Measurements from ENCODE around the gene CCL21. TPM values are rescaled to one million over a fixed set of nuclear protein-coding genes. Genes with fewer than 3 reads are reported as not detected.

CCL21 gene
- total RNA-seq, 4 donors from 2014 or later, result 6.5 to 207 (median 110) TPM

DNA sequence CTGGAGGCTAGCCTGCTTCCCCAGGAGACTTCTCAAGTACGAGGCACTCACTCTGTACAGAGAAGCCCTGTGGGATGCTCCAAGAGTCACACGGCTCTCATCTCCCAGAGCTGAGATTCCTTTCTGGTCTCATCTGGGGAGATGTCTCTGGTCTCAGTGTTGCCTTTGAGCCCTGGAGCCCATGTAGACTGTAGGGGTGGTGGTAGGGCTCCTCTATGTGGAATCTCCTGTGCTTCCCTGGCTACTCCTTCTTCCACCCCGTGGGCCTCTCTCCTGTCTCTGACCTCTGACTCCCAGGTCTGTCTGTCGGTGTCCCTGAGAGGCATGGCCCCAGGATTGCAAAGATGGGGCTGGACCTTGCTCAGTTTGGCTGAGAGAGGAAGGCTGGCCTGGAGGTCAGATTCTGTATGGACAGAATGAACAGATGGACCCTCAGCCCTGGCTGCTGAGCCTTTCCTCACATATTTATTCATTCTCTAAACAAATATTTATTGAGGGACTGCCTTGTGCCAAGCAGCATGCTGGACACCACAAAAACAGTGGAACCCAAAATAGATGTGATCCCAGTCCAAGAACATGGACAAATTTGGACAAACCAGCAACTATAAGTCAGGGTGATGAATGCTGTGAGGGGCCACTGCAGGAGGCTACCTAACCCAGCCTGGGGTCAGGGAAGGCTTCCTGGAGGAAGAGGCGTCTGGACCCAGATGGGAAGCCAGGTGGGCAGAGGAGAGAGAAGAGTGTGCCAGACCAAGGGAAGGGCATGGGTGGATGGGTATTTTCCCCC, 21.4 kb downstream of the CCL21 start:
- H3K4me3 ChIP-seq, result no peak overlapping the region
- no peak for TF ChIP-seq POLR2AphosphoS5 (IDR thresholded peaks at IDR 0.05)
- TF ChIP-seq, protein P1, sequence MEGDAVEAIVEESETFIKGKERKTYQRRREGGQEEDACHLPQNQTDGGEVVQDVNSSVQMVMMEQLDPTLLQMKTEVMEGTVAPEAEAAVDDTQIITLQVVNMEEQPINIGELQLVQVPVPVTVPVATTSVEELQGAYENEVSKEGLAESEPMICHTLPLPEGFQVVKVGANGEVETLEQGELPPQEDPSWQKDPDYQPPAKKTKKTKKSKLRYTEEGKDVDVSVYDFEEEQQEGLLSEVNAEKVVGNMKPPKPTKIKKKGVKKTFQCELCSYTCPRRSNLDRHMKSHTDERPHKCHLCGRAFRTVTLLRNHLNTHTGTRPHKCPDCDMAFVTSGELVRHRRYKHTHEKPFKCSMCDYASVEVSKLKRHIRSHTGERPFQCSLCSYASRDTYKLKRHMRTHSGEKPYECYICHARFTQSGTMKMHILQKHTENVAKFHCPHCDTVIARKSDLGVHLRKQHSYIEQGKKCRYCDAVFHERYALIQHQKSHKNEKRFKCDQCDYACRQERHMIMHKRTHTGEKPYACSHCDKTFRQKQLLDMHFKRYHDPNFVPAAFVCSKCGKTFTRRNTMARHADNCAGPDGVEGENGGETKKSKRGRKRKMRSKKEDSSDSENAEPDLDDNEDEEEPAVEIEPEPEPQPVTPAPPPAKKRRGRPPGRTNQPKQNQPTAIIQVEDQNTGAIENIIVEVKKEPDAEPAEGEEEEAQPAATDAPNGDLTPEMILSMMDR (IDR thresholded peaks at IDR 0.05), result no peak
- TF ChIP-seq EP300 (IDR thresholded peaks at IDR 0.05), result no peak
- no peak for TF ChIP-seq POLR2A (IDR thresholded peaks at IDR 0.05)
- H3K27me3 ChIP-seq, result no peaks in the 10 kb centered on the region
- 70 to 75% methylated on average over 1 to 2 of the region's 5 CpGs for WGBS, 2 donors (ENCODE audit: low coverage in 1 of 2)
- peaks cover 0 to 13% (median 0%) of the 10 kb centered on the region in 3 donors for H3K4me1 ChIP-seq
- H3K36me3 ChIP-seq, result peaks cover 0 to 14% of the 10 kb centered on the region in 2 donors
- no peak overlapping the region for H3K27ac ChIP-seq
- H3K9me3 ChIP-seq, result no peaks in the 10 kb centered on the region
- no peak for ATAC-seq

DNA sequence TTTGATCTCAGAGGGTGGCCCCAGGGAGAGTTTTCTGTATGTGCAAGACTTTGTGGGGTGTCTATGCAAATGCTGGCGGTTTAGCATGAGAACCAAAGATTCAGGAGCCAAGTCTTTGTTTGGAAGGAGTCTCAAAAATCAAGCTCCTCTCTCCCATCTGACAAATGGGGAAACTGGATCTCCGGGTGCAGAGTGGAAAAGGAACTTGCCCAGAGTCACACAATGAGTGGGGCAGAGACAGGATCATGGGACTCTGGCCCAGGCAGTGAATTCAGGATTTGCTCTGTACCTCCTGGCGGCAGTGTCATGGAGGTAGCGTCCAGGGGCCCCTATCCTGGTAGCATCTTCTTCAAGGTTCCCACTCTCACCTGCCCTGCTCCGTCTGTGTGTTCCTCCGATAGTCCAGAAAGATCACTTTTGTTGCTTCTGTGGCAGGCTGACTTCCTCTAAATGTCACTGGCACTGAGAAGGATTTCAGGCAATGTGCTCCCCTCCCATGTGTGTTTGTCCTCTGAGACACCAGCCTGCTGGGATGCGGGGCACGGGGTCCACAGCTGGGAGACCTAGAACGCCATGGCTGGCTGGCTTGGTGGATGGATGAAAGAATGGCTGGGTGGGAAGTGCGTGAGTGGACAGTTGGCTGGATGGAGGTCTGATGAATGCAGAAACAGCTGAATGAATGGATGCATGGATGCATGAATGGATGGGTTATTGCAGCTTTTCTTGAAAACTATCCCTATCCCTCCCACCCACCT, 22.5 kb downstream of the CCL21 start:
- Histone ChIP-seq H3K4me3 (no peak overlapping the region), H3K9me3 (no peaks in the 10 kb centered on the region), H3K27ac (no peak overlapping the region), H3K36me3 (peaks cover 0 to 24% of the 10 kb centered on the region in 2 donors), H3K4me1 (peaks cover 0 to 13% (median 0%) of the 10 kb centered on the region in 3 donors), H3K27me3 (no peaks in the 10 kb centered on the region)
- TF ChIP-seq POLR2A (IDR thresholded peaks at IDR 0.05) (no peak), POLR2AphosphoS5 (IDR thresholded peaks at IDR 0.05) (no peak), EP300 (IDR thresholded peaks at IDR 0.05) (no peak)
- TF ChIP-seq, protein P1 (IDR thresholded peaks at IDR 0.05), result no peak
- no peak for ATAC-seq
- WGBS, 2 donors (ENCODE audit: low coverage in 1 of 2), result 85 to 92% methylated on average over 2 to 5 of the region's 10 CpGs

GRCh38 chr9:34686732-34687131, 23.2 kb downstream of the CCL21 start:
- ATAC-seq, result no peak
- peaks cover 0 to 13% (median 0%) of the 10 kb centered on the region in 3 donors for H3K4me1 ChIP-seq
- WGBS, 2 donors (ENCODE audit: low coverage in 1 of 2), result 25 to 67% methylated on average over 1 of the region's 1 CpG
- no peak overlapping the region for H3K4me3 ChIP-seq
- H3K9me3 ChIP-seq, result no peaks in the 10 kb centered on the region
- H3K27ac ChIP-seq, result no peak overlapping the region
- TF ChIP-seq POLR2A (IDR thresholded peaks at IDR 0.05) (no peak), EP300 (IDR thresholded peaks at IDR 0.05) (no peak), POLR2AphosphoS5 (IDR thresholded peaks at IDR 0.05) (no peak)
- TF ChIP-seq, protein P1 (IDR thresholded peaks at IDR 0.05), result no peak
- H3K36me3 ChIP-seq, result peaks cover 0 to 29% of the 10 kb centered on the region in 2 donors
- no peaks in the 10 kb centered on the region for H3K27me3 ChIP-seq

- TF ChIP-seq POLR2AphosphoS5 (IDR thresholded peaks at IDR 0.05) (no peak), POLR2A (IDR thresholded peaks at IDR 0.05) (no peak), EP300 (IDR thresholded peaks at IDR 0.05) (no peak)
- TF ChIP-seq, protein P1 (IDR thresholded peaks at IDR 0.05), result no peak
- Histone ChIP-seq H3K9me3 (no peaks in the 10 kb centered on the region), H3K36me3 (peaks cover 0 to 34% of the 10 kb centered on the region in 2 donors), H3K27ac (no peak overlapping the region), H3K4me1 (peaks cover 0 to 13% (median 0%) of the 10 kb centered on the region in 3 donors), H3K4me3 (no peak overlapping the region), H3K27me3 (no peaks in the 10 kb centered on the region)
- WGBS, 2 donors (ENCODE audit: low coverage in 1 of 2), result 80 to 100% methylated on average over 1 to 2 of the region's 5 CpGs
- ATAC-seq, result no peak
Measured at GRCh38 chr9:34686231-34686630, 23.7 kb downstream of the CCL21 start.
